A673 (cell line): Measurements from ENCODE around the gene RAB3IL1.

ENCODE experiments used
- CTCF ChIP-seq: fragments of 300-800, 200-600 bp; sonication (generic); conservative IDR thresholded peaks from 2 replicates; pipeline ENCODE4 v1.5.1; 2017; ENCODE audit warnings: low read depth, mild to moderate bottlenecking, antibody characterized with exemption, low read length, moderate library complexity, mixed read lengths
- EZH2 ChIP-seq: fragments of 200-600 bp; sonication (generic); IDR thresholded peaks from 2 replicates; pipeline ENCODE4 v1.6.1; 2017; ENCODE audit warnings: borderline replicate concordance, low read depth, mild to moderate bottlenecking, mixed read lengths, antibody characterized with exemption, low read length; ENCODE audit not compliant: poor library complexity, severe bottlenecking

DNA sequence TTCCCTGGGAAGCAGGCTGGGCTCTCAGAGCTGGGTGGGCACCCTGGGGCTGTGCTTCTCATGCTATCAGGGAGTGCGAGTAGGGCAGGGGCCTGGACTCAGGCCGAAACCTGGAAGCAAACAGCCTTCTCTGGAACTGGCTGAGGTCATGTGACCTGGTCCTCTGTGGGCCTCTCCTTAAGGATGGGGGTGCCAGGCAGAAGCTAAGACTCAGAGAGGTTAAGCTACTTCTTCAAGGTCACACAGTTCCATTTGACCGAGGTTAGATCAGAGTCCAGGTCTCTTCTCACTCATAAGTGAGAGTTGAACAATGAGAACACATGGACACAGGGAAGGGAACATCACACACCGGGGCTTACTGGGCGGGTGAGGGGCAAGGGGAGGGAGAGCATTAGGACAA lies 33.4 kb downstream of the RAB3IL1 start:
- no peak for TF ChIP-seq CTCF
- no peak for TF ChIP-seq EZH2
